GM12864 (cell line): ENCODE results near the gene FAF1.
"Not testable (repeated sequence)": the region's sequence is repeated elsewhere in the genome, so short reads cannot be mapped to it uniquely, and the experiment has no call there.

ENCODE experiments used
- DNase-seq: peaks from one replicate; pipeline ENCODE4 v3.0.0-alpha.2; 2011; ENCODE audit warnings: low read depth
- H3K4me3 ChIP-seq: 2 replicates; pipeline ENCODE4 v1.5.1; 2011; ENCODE audit warnings: mild to moderate bottlenecking, low read depth, low read length, control low read depth
- TF ChIP-seq, protein P1 (sequence below): IDR thresholded peaks from 2 replicates; pipeline ENCODE4 v1.5.1; 2011; ENCODE audit warnings: low read depth, mild to moderate bottlenecking, moderate library complexity, low read length, control low read depth, inconsistent platforms; ENCODE audit errors: missing control alignments

Gene FAF1

DNA sequence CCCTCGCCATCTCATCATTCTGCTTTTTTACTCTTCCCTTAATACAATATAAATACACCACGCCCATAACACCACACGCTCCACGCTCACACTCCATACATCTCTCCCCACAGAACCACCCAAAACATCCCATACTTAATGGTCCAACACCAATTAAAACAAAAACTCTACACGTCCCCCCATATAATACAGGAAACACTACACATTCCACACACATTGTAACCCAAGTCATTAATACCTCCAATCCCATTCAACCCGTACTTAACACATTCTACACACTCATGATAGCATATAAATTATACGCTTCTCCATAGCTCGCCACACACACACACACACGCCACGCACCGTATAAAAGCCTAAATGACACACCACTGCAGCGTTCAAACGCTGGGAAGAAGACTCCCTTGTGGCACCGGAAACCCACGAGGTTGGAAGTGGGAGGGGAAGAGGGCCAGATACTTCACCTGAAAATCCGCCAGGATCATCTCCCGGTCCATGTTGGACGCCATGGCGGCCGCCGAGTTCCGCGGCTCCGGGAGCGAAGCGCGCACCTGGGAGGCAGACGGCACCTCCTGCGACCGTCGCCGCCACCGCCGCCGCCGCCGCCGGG lies 659 bp downstream of the FAF1 start:
- no peak for DNase-seq
- peak overlapping the region; percentile 92 for H3K4me3 ChIP-seq
- TF ChIP-seq, protein P1, sequence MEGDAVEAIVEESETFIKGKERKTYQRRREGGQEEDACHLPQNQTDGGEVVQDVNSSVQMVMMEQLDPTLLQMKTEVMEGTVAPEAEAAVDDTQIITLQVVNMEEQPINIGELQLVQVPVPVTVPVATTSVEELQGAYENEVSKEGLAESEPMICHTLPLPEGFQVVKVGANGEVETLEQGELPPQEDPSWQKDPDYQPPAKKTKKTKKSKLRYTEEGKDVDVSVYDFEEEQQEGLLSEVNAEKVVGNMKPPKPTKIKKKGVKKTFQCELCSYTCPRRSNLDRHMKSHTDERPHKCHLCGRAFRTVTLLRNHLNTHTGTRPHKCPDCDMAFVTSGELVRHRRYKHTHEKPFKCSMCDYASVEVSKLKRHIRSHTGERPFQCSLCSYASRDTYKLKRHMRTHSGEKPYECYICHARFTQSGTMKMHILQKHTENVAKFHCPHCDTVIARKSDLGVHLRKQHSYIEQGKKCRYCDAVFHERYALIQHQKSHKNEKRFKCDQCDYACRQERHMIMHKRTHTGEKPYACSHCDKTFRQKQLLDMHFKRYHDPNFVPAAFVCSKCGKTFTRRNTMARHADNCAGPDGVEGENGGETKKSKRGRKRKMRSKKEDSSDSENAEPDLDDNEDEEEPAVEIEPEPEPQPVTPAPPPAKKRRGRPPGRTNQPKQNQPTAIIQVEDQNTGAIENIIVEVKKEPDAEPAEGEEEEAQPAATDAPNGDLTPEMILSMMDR, result no peak

DNA sequence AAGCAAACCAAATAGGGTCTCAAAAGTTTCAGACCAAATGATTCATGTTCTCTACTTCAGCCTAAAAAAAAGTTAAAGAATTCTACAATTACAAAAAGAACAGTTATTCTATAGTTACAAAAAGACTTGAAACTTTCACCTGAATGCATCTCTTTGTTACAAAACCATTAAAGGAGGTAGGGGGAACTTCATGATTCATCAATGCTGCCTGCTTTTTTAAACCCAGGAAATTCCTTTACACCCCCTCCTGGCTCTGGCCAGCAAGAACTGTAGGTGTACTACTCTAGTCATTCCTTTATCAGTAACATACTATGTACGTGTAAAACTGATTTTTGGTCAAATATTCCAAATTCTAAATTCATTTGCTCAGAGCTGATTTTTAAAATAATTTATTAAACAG lies 5.0 kb downstream of the FAF1 start:
- no peak overlapping the region for H3K4me3 ChIP-seq
- TF ChIP-seq, protein P1, result no peak

DNA sequence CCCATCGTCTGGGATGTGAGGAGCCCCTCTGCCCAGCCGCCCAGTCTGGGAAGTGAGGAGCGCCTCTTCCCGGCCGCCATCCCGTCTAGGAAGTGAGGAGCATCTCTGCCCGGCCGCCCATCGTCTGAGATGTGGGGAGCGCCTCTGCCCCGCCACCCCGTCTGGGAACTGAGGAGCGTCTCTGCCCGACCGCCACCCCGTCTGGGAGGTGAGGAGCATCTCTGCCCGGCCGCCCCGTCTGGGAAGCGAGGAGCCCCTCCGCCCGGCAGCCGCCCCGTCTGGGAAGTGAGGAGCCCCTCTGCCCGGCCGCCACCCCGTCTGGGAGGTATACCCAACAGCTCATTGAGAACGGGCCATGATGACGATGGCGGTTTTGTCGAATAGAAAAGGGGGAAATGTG lies 7.5 kb downstream of the FAF1 start:
- H3K4me3 ChIP-seq, DNase-seq: not testable (repeated sequence)

More for the DNA sequence above, 5.0 kb downstream of the FAF1 start:
- DNase-seq, result no peak

DNA sequence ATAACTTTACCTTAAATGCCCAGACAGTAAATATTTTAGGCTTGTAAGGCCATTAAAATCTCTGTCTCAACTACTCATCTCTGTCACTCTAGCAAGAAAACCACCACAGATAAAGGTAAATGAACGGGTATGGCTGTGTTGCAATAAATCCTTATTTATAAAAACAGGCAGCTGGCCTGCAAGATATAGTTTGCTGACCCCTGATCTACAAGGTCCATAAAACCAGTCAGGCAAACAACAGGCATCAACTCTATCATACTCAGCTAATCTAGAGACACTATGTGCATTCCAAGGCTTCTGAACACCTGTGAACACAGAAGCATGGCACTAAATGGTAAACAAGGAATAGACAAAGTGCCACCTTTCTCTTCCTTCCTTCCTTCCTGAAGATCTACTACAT lies 9.7 kb downstream of the FAF1 start:
- H3K4me3 ChIP-seq, result no peak overlapping the region
- no peak for DNase-seq
- TF ChIP-seq, protein P1, result no peak

DNA sequence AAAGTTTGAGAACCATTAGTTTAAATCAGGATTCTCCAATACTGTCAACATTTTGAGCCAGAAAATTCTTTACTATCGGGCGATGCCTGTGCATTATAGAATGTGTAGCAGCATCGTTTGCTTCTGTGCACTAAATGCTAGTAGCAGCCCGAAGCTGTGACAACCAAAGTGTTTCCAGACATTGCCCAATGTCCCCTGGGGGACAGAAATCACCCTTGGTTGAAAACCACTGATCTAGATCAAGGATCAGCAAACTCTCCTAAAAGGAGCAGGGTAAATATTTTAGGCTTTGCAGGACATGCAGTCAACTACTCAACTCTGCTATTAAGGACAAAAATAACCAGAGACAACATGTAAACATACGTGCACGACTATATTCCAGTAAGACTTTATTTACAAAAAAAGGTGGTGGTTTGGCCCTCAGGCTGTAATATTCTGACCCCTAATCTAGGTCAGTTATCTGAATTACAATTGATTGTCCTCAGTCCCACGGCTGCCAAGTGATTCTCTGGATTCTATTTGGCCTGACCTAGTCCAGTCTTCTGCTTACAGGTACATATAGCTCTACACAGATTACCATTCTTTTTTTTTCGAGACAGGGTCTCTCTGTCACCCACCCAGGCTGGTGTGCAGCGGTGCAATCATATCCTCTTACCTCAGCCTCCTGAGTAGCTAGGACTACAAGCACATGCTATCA lies 10.6 kb downstream of the FAF1 start:
- H3K4me3 ChIP-seq, result no peak overlapping the region
- TF ChIP-seq, protein P1, result no peak
- no peak for DNase-seq

DNA sequence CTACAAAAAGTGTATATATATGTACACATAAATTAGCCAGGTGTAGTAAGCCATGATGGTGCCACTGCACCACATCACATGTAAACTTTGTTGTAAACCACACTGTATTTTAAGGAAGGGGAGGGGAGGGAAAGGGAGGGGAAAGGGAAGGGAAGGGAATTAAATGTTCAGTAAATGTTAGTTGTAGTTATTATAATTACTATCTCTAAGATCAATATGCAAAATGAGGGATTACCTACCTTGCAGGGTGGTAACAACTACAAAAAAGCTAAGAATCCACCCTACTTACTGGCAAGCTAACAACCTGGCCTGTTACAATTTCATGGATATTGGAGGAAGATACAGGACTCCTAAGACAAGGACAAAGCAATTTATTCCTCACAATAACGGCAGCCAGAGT lies 17.7 kb downstream of the FAF1 start:
- DNase-seq, result no peak
- TF ChIP-seq, protein P1, result no peak

DNA sequence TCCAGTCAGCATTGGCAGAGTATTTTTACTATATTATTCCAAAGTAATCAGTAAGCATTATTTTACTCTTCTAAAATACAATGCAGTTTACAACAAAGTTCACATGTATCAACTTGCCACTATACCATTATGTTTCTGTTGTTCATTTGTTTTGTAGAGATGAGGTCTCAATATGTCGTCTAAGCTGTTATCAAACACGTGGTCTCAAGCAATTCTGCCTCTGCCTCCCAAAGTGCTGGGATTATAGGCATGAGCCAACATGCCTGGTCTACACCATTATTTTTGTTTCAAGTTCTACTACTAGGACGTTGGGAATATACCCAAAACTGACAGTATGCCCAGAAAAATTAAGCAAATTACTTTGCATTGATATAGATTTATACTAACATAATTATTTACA lies 19.8 kb downstream of the FAF1 start:
- TF ChIP-seq, protein P1, result no peak
- no peak for DNase-seq
- H3K4me3 ChIP-seq, result no peak overlapping the region

More for the DNA sequence above, 17.7 kb downstream of the FAF1 start:
- H3K4me3 ChIP-seq, result no peak overlapping the region
